ENCODE data around the gene FYCO1. TPM values are rescaled to one million over a fixed set of nuclear protein-coding genes. Genes with fewer than 3 reads are reported as not detected.

The FYCO1 gene
- total RNA-seq, 1 donor from 2014 or later, result 8.3 TPM

- no peak for DNase-seq (ENCODE audit: low read depth in 2 of 2)
Observed at GRCh38 chr3:45943207-45943846, 52.3 kb downstream of the FYCO1 start, which contains the start of gene CXCR6. TSS of gene CXCR6 (plus strand) at chr3:45943464. CDS start at chr3:45946482, 3,018 bp downstream.

- DNase-seq (ENCODE audit: low read depth in 2 of 2), result peak; percentile 5 to 30
Observed at GRCh38 chr3:45942051-45942825, 53.4 kb downstream of the FYCO1 start.

- DNase-seq (ENCODE audit: low read depth in 2 of 2), result no peak
Observed at GRCh38 chr3:45940781-45941365, 54.8 kb downstream of the FYCO1 start.

GRCh38 chr3:45940004-45940780, 55.4 kb downstream of the FYCO1 start:
- no peak for DNase-seq (ENCODE audit: low read depth in 2 of 2)

- DNase-seq (ENCODE audit: low read depth in 2 of 2), result no peak
Observed at GRCh38 chr3:45939341-45939771, 56.3 kb downstream of the FYCO1 start.

GRCh38 chr3:45938864-45939263, 56.8 kb downstream of the FYCO1 start:
- DNase-seq (ENCODE audit: low read depth in 2 of 2), result peak; percentile 66 to 88

GRCh38 chr3:45938043-45938435, 57.6 kb downstream of the FYCO1 start:
- DNase-seq (ENCODE audit: low read depth in 2 of 2), result no peak

- no peak for DNase-seq (ENCODE audit: low read depth in 2 of 2)
Observed at GRCh38 chr3:45937206-45938042, 58.2 kb downstream of the FYCO1 start.

GRCh38 chr3:45936261-45936660, 59.4 kb downstream of the FYCO1 start:
- no peak for DNase-seq (ENCODE audit: low read depth in 2 of 2)

- no peak for DNase-seq (ENCODE audit: low read depth in 2 of 2)
Observed at GRCh38 chr3:45933591-45933990, 62.0 kb downstream of the FYCO1 start.

- no peak for DNase-seq (ENCODE audit: low read depth in 2 of 2)
Observed at GRCh38 chr3:45932112-45932511, 63.5 kb downstream of the FYCO1 start.

- no peak for DNase-seq (ENCODE audit: low read depth in 2 of 2)
Observed at GRCh38 chr3:45931496-45931895, 64.1 kb downstream of the FYCO1 start.

GRCh38 chr3:45929042-45929679, 66.5 kb downstream of the FYCO1 start:
- peak in 1 of 2 donors; percentile 36 for DNase-seq (ENCODE audit: low read depth in 2 of 2)

- DNase-seq (ENCODE audit: low read depth in 2 of 2), result no peak
Observed at GRCh38 chr3:45927881-45928280, 67.7 kb downstream of the FYCO1 start.

GRCh38 chr3:45923755-45924154, 71.9 kb downstream of the FYCO1 start:
- no peak for DNase-seq (ENCODE audit: low read depth in 2 of 2)

- DNase-seq (ENCODE audit: low read depth in 2 of 2), result no peak
Observed at GRCh38 chr3:45922950-45923590, 72.6 kb downstream of the FYCO1 start.

- no peak for DNase-seq (ENCODE audit: low read depth in 2 of 2)
Observed at GRCh38 chr3:45922039-45922326, 73.6 kb downstream of the FYCO1 start.

GRCh38 chr3:45921158-45922038, 74.2 kb downstream of the FYCO1 start:
- DNase-seq (ENCODE audit: low read depth in 2 of 2), result no peak

Data from dermis microvascular lymphatic vessel endothelial cell (primary cell).